HAP-1 (cell line): Measurements from ENCODE around the gene SMPX.

Experiments
- DNase-seq, 2 experiments: peaks; one replicate each; pipeline ENCODE4 v3.0.0-alpha.2; 2016 to 2020; ENCODE audit warnings: low spot score in 2 of 2
- H3K27me3 ChIP-seq: fragments of 250-450 bp; sonication (Bioruptor Pico); 2 replicates; pipeline ENCODE4 v1.5.1; 2020; ENCODE audit warnings: low read depth, mild to moderate bottlenecking, moderate library complexity
- H3K36me3 ChIP-seq: fragments of 250-450 bp; sonication (Bioruptor Pico); replicated peaks from 2 replicates; pipeline ENCODE4 v1.5.1; 2020; ENCODE audit warnings: mild to moderate bottlenecking
- H3K4me1 ChIP-seq: fragments of 250-450 bp; sonication (Bioruptor Pico); 2 replicates; pipeline ENCODE4 v1.5.1; 2020; ENCODE audit warnings: mild to moderate bottlenecking
- H3K4me3 ChIP-seq: fragments of 250-450 bp; sonication (Bioruptor Pico); 2 replicates; pipeline ENCODE4 v1.5.1; 2020; ENCODE audit warnings: mild to moderate bottlenecking, moderate library complexity
- H3K9me3 ChIP-seq: fragments of 250-450 bp; sonication (Bioruptor Pico); 2 replicates; pipeline ENCODE4 v1.5.1; 2020; ENCODE audit warnings: mild to moderate bottlenecking, moderate library complexity
- in situ Hi-C: fragments of 300-500 bp; cut with MboI; formaldehyde crosslinking; loops from 3 replicates; pipeline ENCODE4 v1.14.3; 2020; ENCODE audit warnings: low sequenced_read_pairs, inconsistent platforms, mixed read lengths

The SMPX gene

DNA sequence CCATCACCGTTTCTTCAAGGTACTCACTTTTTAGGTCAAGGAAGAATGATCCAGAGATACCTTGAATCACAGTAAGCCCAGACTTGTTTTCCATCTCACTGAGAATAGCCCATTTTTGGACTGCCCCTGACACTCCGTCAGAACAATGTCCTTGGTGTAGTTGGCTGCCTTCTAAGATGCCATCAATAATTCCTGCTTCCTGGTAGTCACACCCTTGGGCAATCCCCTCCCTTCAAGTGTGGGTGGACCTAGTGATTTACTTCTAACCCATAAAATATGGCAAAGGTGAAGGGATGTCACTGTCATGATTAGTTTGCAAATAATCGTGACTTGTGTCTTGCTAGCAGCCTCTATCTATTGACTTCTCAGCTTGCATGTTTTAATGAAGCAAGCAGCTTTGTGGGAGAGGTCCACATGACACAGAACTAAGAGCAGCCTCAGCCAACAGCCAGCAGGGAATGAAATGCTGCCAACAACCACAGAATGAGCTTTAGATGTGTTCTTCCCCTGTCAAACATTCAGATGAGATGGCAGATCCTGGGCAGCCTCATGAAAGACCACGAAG lies 79.8 kb downstream of the SMPX start:
- no peaks in the 10 kb centered on the region for H3K4me1 ChIP-seq
- H3K4me3 ChIP-seq = no peak overlapping the region
- DNase-seq = no peak
- no peaks in the 10 kb centered on the region for H3K9me3 ChIP-seq
- H3K36me3 ChIP-seq = no peaks in the 10 kb centered on the region
- in situ Hi-C loops = no loop called here
- no peaks in the 10 kb centered on the region; the same call in none of the 2 replicates for H3K27me3 ChIP-seq

GRCh38 chrX:21675931-21676330 lies 82.0 kb downstream of the SMPX start:
- in situ Hi-C loops = no loop called here
- Histone ChIP-seq H3K36me3 (no peaks in the 10 kb centered on the region), H3K4me1 (no peaks in the 10 kb centered on the region), H3K4me3 (no peak overlapping the region), H3K9me3 (no peaks in the 10 kb centered on the region), H3K27me3 (no peaks in the 10 kb centered on the region; the same call in none of the 2 replicates)
- no peak for DNase-seq

DNA sequence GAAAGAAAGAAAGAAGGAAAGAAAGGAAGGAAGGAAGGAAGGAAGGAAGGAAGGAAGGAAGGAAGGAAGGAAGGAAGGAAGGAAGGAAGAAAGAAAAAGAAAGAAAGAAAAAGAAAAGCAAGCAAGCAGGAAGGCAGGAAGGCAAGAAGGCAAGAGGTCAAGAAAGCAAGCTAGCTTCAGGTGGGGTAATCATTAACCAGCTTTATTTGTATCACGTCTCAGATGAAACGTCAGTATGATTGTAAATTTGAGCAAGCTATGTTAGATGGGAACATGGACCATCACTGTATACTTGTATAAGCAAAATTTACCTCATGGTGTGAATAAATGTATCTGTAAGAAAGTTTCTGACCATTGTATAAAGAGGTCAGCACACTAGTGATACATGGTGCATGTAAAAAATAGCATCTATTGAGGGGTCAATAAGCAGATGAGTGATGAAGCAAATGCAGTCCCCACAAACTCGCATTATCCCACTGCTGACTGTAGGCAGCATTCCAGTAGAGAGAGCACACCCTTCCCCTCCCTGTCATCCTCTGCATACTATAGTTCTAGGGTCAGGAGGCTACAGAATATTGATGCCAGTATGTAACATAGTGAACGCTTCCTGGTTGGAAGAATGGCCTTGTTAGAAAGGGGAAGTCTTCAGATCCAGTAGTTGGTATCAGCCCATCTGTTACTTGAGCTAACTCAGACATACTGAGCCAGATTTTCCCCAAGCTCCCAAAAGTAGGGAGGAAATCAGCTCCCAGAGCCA lies 83.3 kb downstream of the SMPX start:
- no peak overlapping the region for H3K4me3 ChIP-seq
- H3K27me3 ChIP-seq = no peaks in the 10 kb centered on the region; the same call in 1 of the 2 replicates
- no peaks in the 10 kb centered on the region for H3K4me1 ChIP-seq
- no peaks in the 10 kb centered on the region for H3K9me3 ChIP-seq
- in situ Hi-C loops = no loop called here
- H3K36me3 ChIP-seq = no peaks in the 10 kb centered on the region
- no peak for DNase-seq

GRCh38 chrX:21666679-21667078 lies 91.2 kb downstream of the SMPX start:
- DNase-seq = no peak
- in situ Hi-C loops = no loop called here
- no peaks in the 10 kb centered on the region for H3K4me1 ChIP-seq
- no peaks in the 10 kb centered on the region for H3K36me3 ChIP-seq
- H3K4me3 ChIP-seq = no peak overlapping the region
- peaks cover 4% of the 10 kb centered on the region for H3K27me3 ChIP-seq
- H3K9me3 ChIP-seq = no peaks in the 10 kb centered on the region

DNA sequence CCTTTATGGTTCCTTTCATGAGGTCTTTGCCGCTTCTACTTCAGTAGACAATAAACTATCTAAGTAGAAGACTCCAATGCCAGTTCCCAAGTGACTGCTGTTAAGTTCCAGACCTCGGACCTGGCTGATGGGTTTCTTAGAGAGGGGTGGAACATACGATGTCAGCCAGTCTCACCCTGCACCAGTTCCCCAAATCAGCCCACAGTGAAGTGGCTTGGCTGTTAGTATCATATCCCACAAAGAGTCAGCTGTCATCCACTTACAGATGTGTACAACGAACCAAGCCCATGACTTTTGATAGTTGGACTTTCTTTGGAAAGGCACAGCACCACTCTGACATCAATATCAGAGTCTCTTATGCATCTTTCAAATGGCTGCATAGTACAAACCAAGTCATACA lies 91.7 kb downstream of the SMPX start:
- Histone ChIP-seq H3K9me3 (no peaks in the 10 kb centered on the region), H3K4me1 (no peaks in the 10 kb centered on the region), H3K36me3 (no peaks in the 10 kb centered on the region), H3K27me3 (peaks cover 4% of the 10 kb centered on the region), H3K4me3 (no peak overlapping the region)
- in situ Hi-C loops = no loop called here
- DNase-seq = no peak

- DNase-seq = no peak
- peaks cover 4% of the 10 kb centered on the region for H3K27me3 ChIP-seq
- H3K4me3 ChIP-seq = no peak overlapping the region
- no peaks in the 10 kb centered on the region for H3K36me3 ChIP-seq
- no peaks in the 10 kb centered on the region for H3K4me1 ChIP-seq
- in situ Hi-C loops = no loop called here
- no peaks in the 10 kb centered on the region for H3K9me3 ChIP-seq
Measured at GRCh38 chrX:21662761-21663160, 95.2 kb downstream of the SMPX start.

GRCh38 chrX:21661316-21661715 lies 96.6 kb downstream of the SMPX start:
- no peak for DNase-seq
- Histone ChIP-seq H3K9me3 (no peaks in the 10 kb centered on the region), H3K4me1 (no peaks in the 10 kb centered on the region), H3K4me3 (no peak overlapping the region), H3K36me3 (no peaks in the 10 kb centered on the region), H3K27me3 (no peaks in the 10 kb centered on the region; the same call in 1 of the 2 replicates)
- in situ Hi-C loops = no loop called here

DNA sequence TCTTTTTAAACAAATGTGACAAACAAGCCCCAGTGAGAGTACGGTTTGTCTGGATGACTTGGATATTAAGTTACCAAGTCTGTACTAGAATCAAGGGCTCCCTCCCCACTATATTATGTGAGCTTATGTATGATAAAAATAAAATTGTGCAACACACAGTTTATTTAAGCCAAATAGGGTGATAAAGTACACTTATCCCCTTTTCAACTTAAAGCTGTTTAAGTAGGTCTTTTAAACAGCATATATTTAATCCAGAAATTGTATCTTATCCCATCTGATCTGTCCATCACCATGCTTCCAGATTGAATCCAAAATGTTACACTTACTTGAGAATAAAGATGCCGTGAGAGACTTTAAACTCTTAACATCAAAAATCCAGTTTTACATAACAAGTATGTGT lies 97.8 kb downstream of the SMPX start:
- H3K4me3 ChIP-seq = no peak overlapping the region
- DNase-seq = no peak
- H3K4me1 ChIP-seq = no peaks in the 10 kb centered on the region
- H3K36me3 ChIP-seq = no peaks in the 10 kb centered on the region
- in situ Hi-C loops = no loop called here
- H3K9me3 ChIP-seq = no peaks in the 10 kb centered on the region
- H3K27me3 ChIP-seq = no peaks in the 10 kb centered on the region; the same call in 1 of the 2 replicates

DNA sequence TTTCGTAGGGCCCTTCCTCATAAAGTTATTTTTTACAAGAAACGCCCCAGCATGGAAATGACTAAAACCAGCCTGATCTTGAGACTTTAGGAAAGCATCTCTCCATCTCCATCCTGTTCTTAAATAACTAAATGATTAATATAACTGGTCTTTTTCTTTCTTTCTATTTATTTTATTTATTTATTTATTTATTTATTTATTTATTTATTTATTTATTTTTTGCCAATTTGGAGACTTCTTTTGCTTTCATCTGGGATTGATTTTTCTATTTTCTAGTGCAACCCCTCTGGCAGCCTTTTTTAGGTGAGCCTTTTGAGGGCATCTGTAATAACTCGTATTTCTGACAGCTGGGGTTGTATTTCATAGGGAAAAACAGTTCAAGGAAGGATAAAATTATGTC lies 98.6 kb downstream of the SMPX start:
- in situ Hi-C loops = no loop called here
- DNase-seq = no peak
- no peak overlapping the region for H3K4me3 ChIP-seq

GRCh38 chrX:21658746-21659145 lies 99.2 kb downstream of the SMPX start:
- DNase-seq = no peak
- H3K9me3 ChIP-seq = no peaks in the 10 kb centered on the region
- H3K4me1 ChIP-seq = no peaks in the 10 kb centered on the region
- no peak overlapping the region for H3K4me3 ChIP-seq
- H3K36me3 ChIP-seq = no peaks in the 10 kb centered on the region
- in situ Hi-C loops = no loop called here
- H3K27me3 ChIP-seq = no peaks in the 10 kb centered on the region; the same call in 1 of the 2 replicates

More for the DNA sequence above, 98.6 kb downstream of the SMPX start:
- H3K4me1 ChIP-seq = no peaks in the 10 kb centered on the region
- H3K36me3 ChIP-seq = no peaks in the 10 kb centered on the region
- no peaks in the 10 kb centered on the region for H3K9me3 ChIP-seq
- H3K27me3 ChIP-seq = no peaks in the 10 kb centered on the region; the same call in 1 of the 2 replicates

DNA sequence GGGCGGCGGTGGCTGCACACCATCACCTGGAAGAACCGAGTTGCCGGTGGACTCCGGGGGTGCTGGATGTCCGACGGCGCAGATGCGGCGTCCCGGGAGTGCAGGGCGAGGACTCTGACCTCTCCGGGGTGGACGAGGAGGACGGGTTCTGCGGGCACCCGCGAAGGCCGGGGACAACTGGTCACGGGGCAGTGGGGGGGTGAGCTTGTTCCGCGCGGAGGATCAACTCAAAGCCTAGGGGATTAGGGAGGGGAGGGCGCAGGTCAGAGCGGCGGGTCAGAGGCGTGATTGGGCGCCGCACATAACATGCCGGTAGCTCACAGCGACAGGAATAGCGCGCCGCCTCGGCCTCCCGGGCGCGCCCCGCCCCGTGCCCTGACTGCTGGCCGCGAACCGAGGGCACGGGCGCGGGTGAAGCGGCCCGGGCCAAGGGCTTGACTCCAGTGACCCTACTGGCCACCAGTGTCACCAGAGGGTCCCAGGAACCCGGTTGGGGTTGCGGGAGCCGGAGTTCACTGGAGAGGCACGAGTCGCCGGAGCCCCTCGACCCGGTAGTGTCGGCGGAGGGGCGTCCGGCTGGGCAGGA lies 99.7 kb downstream of the SMPX start, which contains the start of gene KLHL34:
Gene KLHL34 (minus strand): TSS at position 179 of the 586 bp plus-strand sequence. CDS start 542 bp downstream, outside the sequence.
- no peaks in the 10 kb centered on the region for H3K9me3 ChIP-seq
- no peak for DNase-seq
- no peak within 1 kb of the TSS for H3K4me3 ChIP-seq
- no peaks in the 10 kb centered on the region; the same call in 1 of the 2 replicates for H3K27me3 ChIP-seq
- no peaks in the 10 kb centered on the region for H3K36me3 ChIP-seq
- in situ Hi-C loops = no loop called here
- no peaks in the 10 kb centered on the region for H3K4me1 ChIP-seq

DNA sequence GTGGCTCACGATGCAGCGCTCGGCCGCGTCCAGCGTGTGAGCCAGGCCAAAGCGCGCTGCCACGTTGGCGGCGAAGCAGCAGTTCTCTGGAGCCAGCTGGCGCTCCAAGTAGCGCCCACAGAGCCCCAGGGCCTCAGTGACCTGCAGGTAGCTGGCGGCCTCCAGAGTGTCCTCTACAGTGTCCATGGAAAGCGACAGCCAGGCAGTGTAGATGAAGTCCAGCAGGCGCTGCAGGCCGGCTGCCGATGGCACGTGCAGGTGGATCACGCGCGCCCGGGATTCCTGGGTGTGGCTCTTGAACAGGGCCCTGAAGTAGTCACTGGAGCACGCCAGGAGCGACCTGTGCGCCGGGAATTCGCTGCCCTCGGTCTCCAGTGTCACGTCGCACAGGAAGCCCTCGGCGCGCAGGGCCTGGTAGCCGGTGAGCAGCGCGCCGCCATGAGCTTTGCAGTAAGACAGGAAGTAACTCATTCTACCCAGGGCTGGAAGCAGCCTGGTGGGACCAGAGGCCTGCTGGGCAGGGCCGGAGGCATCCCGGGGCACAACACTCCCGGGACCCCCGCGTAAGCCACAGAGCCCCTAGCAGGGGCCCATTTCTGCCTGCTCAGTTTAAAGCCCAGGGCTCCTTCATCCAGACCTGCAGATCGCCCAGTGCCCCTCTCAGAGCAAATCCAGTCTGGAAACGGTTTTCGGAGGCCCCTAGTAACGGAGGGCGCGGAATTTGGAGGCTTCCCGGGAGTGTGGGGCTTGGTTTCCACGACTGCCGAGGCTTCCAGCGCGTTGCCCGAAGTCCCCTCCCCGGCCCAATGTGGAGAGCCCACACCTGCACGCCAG lies 100.4 kb downstream of the SMPX start:
- DNase-seq = no peak

DNA sequence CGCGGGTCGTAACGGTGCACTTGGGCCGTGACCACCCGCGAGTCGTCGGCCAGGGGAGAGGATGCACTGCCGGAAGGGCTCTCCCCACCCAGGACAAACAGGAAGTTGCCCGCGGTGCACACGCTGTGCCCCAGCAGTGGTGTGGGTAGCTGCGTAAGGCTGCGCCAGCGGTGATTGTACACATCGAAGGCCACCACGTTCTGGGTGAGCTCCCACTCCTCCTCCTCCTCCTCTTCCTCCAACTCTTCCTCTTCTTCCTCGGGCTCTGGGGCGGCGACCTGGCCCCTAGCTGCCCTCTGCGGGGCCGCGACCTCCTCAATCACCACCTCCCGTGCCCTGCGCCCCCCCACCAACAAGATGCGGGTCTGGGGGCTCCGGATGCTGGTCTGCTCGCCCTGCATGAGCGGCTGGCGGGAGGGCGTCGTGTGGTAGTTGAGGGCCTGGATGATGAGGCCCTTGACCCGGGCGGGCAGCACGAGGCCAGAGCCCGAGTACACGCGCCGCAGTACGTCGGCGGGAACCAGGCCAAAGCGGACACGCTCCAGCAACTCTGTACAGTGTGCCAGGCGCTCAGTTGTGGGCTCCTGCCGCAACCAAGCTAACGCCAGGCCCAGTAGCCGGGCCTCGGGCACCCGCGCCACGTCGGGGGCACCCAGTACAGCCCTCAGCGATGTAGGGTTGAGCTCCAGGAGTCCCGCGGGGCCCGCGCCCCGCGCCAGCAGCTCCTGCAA lies 101.2 kb downstream of the SMPX start:
- in situ Hi-C loops = no loop called here
- H3K27me3 ChIP-seq = no peaks in the 10 kb centered on the region
- no peaks in the 10 kb centered on the region for H3K36me3 ChIP-seq
- no peaks in the 10 kb centered on the region for H3K9me3 ChIP-seq
- H3K4me1 ChIP-seq = no peaks in the 10 kb centered on the region
- no peak for DNase-seq
- no peak overlapping the region for H3K4me3 ChIP-seq

More for the DNA sequence above, 100.4 kb downstream of the SMPX start:
- H3K4me1 ChIP-seq = no peaks in the 10 kb centered on the region
- H3K4me3 ChIP-seq = no peak overlapping the region
- no peaks in the 10 kb centered on the region for H3K9me3 ChIP-seq
- in situ Hi-C loops = no loop called here
- H3K27me3 ChIP-seq = no peaks in the 10 kb centered on the region; the same call in 1 of the 2 replicates
- H3K36me3 ChIP-seq = no peaks in the 10 kb centered on the region
